ENCODE data around the gene OR4C46. TPM values are rescaled to one million over a fixed set of nuclear protein-coding genes. Genes with fewer than 3 reads are reported as not detected.
"Not testable (repeated sequence)": the region's sequence is repeated elsewhere in the genome, so short reads cannot be mapped to it uniquely, and the experiment has no call there.

The OR4C46 gene
- not detected for total RNA-seq

GRCh38 chr11:54603898-54604297 is at the start of gene OR4C46:
Gene OR4C46 (minus strand): TSS chr11:54603998. CDS start chr11:54603998, 0 bp downstream.
- no peak for DNase-seq (ENCODE audit: low spot score)

- DNase-seq (ENCODE audit: low spot score) = not testable (repeated sequence)
Observed at GRCh38 chr11:54645606-54646005, 41.8 kb upstream of the OR4C46 start.

- not testable (repeated sequence) for DNase-seq (ENCODE audit: low spot score)
Observed at GRCh38 chr11:54561439-54561838, 42.4 kb downstream of the OR4C46 start.

GRCh38 chr11:54558919-54559318 is 44.9 kb downstream of the OR4C46 start:
- no peak for DNase-seq (ENCODE audit: low spot score)

DNA sequence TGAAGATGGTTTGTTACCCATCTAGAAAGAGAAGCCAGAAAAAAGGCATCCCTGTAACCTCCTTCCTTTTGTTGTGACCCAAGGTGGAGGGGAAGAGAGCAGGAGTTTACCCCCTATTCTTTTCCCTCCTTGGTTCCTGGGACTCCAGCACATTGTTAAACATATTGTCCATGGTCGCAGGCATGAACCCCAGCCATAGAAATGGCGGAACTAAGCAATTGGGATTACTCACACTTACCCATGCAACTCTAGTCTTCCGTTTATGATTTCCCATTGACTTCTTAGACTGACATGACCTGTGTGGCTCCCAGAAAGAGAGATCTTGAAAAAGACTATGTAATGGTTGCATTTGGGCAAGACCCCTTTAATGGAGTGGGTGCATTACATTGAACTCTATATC is 45.4 kb downstream of the OR4C46 start:
- DNase-seq (ENCODE audit: low spot score) = no peak

Other genes with a start within 250 kb of the OR4C46 start
- not detected for gene OR4A5, start 102.8 kb upstream of the OR4C46 start, total RNA-seq